GM18867 (cell line): Measurements from ENCODE around the gene SMYD1.

Experiments
- ATAC-seq: cut with Tn5 transposase; IDR thresholded peaks from one replicate; pipeline ENCODE4 v1.9.1; 2021; ENCODE audit warnings: mild to moderate bottlenecking, moderate library complexity; ENCODE audit not compliant: unreplicated experiment

The SMYD1 gene

GRCh38 chr2:88086401-88086800 is 18.8 kb downstream of the SMYD1 start:
- ATAC-seq: no peak

- no peak for ATAC-seq
Observed at GRCh38 chr2:88087073-88087472, 19.4 kb downstream of the SMYD1 start.

- ATAC-seq: no peak
Observed at GRCh38 chr2:88087763-88088162, 20.1 kb downstream of the SMYD1 start.

GRCh38 chr2:88088999-88089398 is 21.4 kb downstream of the SMYD1 start:
- no peak for ATAC-seq

- ATAC-seq: no peak
Observed at GRCh38 chr2:88090446-88091283, 23.0 kb downstream of the SMYD1 start.

GRCh38 chr2:88091943-88092342 is 24.3 kb downstream of the SMYD1 start:
- no peak for ATAC-seq

GRCh38 chr2:88092773-88093172 is 25.1 kb downstream of the SMYD1 start:
- no peak for ATAC-seq

DNA sequence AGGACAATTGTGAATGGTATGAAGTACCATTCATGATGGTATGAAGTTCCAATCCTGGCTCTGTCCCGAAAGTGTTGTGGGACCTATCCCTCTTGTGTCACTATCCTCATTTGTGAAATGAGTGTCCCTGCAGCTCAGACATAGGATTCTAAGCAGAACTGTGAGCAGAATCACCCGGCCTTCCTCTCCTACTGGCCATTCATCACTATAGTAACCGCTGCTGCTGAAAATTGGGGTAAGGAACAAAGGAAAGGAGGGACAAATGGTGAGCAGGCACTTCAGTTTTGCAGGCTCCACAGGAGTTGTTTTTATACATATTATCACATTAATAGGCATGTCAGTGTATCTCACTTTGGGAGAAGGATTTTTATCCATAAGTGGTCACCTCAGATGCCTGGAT is 27.4 kb downstream of the SMYD1 start:
- ATAC-seq: no peak

- ATAC-seq: no peak
Observed at GRCh38 chr2:88096708-88097107, 29.1 kb downstream of the SMYD1 start.

DNA sequence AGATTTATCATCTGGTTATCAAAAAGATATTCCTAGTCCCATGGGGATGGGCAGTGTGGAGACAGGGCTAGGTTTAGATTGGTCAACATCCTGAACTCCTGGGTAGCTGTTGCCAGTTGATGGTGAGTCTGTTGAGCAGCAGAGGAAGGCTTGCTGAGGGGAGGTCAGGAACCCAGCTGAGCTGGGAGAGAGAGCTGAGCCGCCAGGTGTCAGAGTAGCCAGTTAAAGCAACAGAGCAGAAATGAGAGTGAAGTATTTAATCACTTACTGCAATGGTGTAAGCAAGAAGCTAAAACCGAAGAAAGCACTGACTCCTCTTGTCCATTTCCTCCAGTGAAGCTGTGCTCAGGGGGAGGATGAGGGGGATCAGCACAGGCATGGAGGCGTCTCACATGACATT is 29.6 kb downstream of the SMYD1 start:
- ATAC-seq: no peak

DNA sequence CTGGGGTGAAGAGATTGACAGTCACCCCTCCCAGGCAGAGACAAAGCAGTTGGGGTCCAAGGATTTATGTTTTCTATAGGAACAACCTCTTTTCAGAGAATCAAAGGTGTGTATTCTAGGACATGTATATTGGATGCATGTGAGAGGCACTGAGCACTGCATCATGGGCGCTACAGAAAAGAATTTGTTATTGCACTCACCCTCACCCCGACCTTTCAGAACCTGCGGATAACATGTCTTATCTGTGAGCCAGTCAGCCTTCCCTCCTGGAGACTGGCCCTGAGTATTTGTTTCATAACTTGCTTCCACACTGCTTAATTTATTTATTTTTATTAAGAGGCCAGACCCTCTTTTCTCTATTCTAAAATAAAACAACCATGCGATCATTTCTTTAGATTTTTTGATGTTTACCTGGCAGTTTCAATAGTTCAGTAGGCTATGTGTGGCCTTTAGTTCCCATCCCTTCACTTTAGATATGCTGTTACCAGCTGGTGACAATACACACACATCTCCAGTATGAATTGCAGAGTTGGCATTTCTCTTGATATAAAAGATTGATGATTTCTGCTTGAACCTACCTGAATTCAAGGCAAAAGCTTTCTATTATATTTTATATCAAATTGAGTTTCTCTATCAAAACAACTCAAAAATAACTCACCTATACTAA is 30.4 kb downstream of the SMYD1 start:
- no peak for ATAC-seq

DNA sequence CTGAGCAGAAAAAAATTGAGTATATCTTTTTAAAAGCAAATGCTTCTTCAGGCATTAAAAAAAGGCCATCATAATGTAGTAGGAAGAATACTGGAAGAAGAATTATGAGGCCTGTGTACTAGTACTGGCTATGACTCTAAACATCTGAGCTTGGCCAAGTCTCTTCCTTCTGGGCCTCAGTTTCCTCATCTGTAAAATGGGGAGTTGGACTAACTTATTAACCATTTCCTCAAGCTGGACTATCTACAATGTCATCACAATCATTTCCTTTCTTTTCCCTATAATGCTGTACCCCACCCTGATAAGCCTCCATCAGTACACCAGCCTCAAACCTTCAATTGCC is 30.9 kb downstream of the SMYD1 start:
- ATAC-seq: no peak

GRCh38 chr2:88099798-88100488 is 32.3 kb downstream of the SMYD1 start:
- ATAC-seq: no peak

- ATAC-seq: no peak
Observed at GRCh38 chr2:88100489-88100858, 32.8 kb downstream of the SMYD1 start.

DNA sequence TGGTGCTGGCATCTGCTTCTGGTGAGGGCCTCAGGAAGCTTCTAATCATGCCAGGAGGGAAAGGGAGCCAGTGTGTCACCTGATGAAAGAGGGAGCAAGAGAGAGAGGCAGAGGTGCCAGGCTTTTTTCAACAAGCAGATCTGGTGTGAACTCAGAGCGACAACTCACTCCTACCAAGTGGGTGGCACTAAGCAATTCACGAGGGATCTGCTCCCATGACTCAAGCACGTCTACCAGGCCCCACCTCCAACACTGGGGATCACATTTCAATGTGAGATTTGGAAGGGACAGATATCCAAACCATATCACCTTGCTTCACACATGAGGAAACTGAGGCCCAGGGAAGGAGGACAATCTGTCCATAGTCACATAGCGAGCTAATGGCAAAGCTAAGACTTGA is 41.2 kb downstream of the SMYD1 start:
- no peak for ATAC-seq

DNA sequence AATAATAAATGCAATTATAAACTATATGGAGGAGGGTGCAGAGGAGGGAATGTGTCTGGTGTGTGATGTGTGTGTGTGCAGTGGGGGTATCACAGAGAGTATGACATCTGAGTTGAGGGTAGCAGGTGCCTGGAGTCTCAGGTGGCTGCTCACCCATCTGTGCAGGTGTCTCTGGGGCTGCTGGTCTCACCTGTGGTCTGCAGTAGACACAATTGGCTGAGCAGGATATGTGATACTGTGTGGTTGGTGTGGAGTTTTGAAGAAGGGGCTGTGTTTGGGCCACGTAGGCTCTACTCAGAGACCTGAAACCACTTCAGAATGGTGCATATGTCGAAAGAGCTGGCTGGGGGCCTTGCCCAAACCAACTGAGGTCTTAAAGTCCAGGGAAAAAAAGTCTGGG is 43.2 kb downstream of the SMYD1 start:
- ATAC-seq: peak; percentile 46

DNA sequence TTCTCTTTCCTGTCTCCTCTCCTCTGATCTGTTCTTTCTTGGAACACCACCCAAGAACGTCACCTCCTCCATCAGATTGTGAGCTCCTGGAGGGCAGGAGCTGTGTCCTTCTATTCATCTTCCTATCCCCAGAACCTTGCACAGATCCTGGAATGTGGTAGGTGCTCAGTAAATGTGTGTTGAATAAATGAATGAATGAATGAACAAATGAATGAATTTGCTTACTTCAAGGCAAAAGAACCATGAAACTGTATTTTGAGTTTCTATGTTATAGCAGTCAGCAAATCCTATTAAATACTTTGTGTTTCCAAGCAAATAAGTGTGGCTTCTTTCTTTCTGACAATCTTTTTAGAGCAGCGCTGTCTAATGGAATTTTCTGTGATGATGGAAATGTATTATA is 45.4 kb downstream of the SMYD1 start:
- ATAC-seq: no peak

- ATAC-seq: no peak
Observed at GRCh38 chr2:88114889-88115288, 47.3 kb downstream of the SMYD1 start.

DNA sequence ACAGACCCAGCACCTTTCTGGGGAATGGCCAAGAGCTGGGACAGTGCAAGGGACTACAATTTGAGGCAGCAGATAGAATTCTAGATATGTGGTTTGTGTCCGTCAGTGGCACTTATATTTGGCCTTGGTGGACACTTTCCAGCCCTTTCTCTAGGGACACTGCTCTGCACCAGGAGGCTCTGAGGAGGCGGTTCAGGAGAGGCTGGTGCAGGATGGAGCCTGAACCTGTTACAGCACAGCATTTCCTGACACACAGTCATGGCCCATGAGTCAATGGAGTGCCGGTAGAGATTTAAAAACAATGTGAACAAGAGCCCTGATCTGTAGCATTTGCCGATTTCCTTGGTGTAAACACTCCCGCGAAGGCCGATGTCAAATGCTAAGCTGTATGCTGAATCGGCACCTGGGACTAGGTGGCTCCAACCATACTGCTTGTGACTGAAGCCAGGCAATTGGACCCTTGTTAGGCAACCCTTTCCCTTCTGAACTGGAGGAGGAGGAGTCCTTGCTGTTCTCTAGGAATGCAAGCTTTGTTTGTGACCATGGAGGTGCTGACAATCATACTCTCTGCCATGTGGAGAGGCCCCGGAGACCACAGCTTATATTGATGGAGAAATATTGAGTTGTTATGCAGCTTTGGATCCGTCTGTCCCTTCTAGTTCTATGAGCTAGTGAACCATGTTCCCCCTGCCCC is 48.3 kb downstream of the SMYD1 start:
- ATAC-seq: no peak

DNA sequence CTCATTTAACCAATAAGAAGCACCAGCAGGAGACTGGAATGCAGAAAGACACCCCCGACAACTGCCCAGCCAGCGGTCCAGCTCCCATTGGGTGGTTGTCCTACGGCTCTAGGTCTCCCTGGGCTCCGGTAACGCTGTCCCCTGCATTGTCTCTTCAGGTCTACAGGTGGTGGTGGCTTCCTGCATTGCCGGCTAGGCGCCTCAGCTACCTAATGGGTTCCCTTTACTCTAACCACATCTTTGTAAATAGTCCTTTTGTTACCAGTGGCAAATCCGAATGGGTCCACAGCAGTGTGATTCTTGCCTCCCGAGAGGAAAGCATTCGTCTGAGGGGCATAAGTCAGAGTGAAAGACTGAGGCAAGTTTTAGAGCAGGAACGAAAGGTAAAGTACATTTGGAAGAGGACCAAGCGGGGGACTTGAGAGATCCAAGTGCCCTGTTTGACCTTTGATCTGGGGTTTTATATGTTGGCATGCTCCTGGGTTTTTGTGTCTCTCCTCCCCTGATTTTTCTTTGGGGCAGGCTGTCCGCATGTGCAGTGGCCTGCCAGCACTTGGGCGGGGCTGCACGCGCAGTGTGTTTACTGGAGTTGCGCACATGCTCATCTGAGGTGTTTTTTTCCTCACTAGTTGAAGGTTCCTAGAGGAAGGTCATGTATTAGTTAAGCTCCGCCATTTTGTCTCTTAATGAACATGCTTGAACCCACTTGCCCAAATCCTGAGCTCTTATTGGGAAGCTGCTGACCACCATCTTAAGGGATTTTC is 49.2 kb downstream of the SMYD1 start:
- ATAC-seq: no peak

DNA sequence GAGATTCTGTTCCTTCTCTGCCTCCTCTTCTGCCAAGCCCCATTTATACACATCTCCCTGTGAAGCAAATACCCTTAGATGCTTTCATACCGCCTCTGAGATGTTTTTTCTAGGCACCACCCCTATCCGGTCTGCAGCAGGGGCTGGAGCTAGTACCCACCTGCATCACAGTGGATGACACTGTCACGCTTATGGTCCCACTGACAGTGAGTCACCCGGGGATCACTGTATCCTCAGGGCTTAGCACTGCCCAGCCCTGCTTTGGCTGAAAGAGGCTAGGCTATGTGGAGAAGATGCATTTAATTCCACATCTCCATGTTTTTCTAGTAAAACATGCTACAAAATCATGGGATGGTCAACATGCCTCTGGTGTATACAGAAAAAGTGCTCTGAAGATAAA is 50.3 kb downstream of the SMYD1 start:
- no peak for ATAC-seq
